Astrocyte (in vitro differentiated cells and primary cell): Measurements from ENCODE around the gene RBM22. TPM values are rescaled to one million over a fixed set of nuclear protein-coding genes. Genes with fewer than 3 reads are reported as not detected.

Source experiments
- DNase-seq: peaks from one replicate; pipeline ENCODE4 v3.0.0-alpha.2; 2010; ENCODE audit warnings: low read depth
- FAIRE-seq: peaks from 2 replicates; lab custom pipeline; 2011; peaks lifted over from hg19 to GRCh38; lab: Jason Lieb, UNC
- H2AFZ ChIP-seq: 2 replicates; pipeline ENCODE4 v1.6.0; 2012; ENCODE audit warnings: low read depth, low read length, inconsistent platforms
- H3K27ac ChIP-seq: 2 replicates; pipeline ENCODE4 v1.5.1; 2011; ENCODE audit warnings: low read depth, low read length, inconsistent platforms
- H3K27me3 ChIP-seq: 2 replicates; pipeline ENCODE4 v1.6.0; 2011; ENCODE audit warnings: low read length, inconsistent platforms; ENCODE audit not compliant: insufficient read depth
- H3K36me3 ChIP-seq: 2 replicates; pipeline ENCODE4 v1.5.1; 2011; ENCODE audit warnings: low read length, inconsistent platforms; ENCODE audit not compliant: insufficient read depth
- H3K4me1 ChIP-seq: 2 replicates; pipeline ENCODE4 v1.5.1; 2011; ENCODE audit warnings: low read length, inconsistent platforms; ENCODE audit not compliant: insufficient read depth
- H3K4me2 ChIP-seq: 2 replicates; pipeline ENCODE4 v1.6.0; 2012; ENCODE audit warnings: low read length, inconsistent platforms
- H3K4me3 ChIP-seq: 2 replicates; pipeline ENCODE4 v1.5.1; 2011; ENCODE audit warnings: low read depth, mild to moderate bottlenecking, low read length, inconsistent platforms; ENCODE audit not compliant: insufficient read depth
- H3K79me2 ChIP-seq: 2 replicates; pipeline ENCODE4 v1.6.0; 2012; ENCODE audit warnings: mild to moderate bottlenecking, low read length, inconsistent platforms; ENCODE audit not compliant: insufficient read depth
- H3K9ac ChIP-seq: 2 replicates; pipeline ENCODE4 v1.6.0; 2012; ENCODE audit warnings: mild to moderate bottlenecking, low read length, inconsistent platforms
- H3K9me3 ChIP-seq: 2 replicates; pipeline ENCODE4 v1.5.1; 2012; ENCODE audit warnings: low read depth, mild to moderate bottlenecking, low read length, inconsistent platforms; ENCODE audit not compliant: insufficient read depth
- H4K20me1 ChIP-seq: 2 replicates; pipeline ENCODE4 v1.6.0; 2012; ENCODE audit warnings: low read length, inconsistent platforms; ENCODE audit not compliant: insufficient read depth
- H3K27ac Mint-ChIP-seq: one replicate; pipeline ENCODE4 v1.8.0; 2021; ENCODE audit warnings: mild to moderate bottlenecking, mixed read lengths; ENCODE audit not compliant: unreplicated experiment
- H3K27me3 Mint-ChIP-seq: one replicate; pipeline ENCODE4 v1.8.0; 2021; ENCODE audit warnings: low read depth, mixed read lengths; ENCODE audit not compliant: unreplicated experiment
- H3K36me3 Mint-ChIP-seq: one replicate; pipeline ENCODE4 v1.8.0; 2021; ENCODE audit warnings: low read depth, mixed read lengths; ENCODE audit not compliant: unreplicated experiment
- H3K4me1 Mint-ChIP-seq: one replicate; pipeline ENCODE4 v1.8.0; 2021; ENCODE audit warnings: low read depth, mixed read lengths; ENCODE audit not compliant: unreplicated experiment
- H3K4me3 Mint-ChIP-seq: one replicate; pipeline ENCODE4 v1.8.0; 2021; ENCODE audit warnings: mild to moderate bottlenecking, moderate library complexity, mixed read lengths; ENCODE audit not compliant: unreplicated experiment
- H3K9me3 Mint-ChIP-seq: one replicate; pipeline ENCODE4 v1.8.0; 2021; ENCODE audit warnings: mild to moderate bottlenecking, mixed read lengths; ENCODE audit not compliant: unreplicated experiment
- EZH2 ChIP-seq: IDR thresholded peaks from 2 replicates; pipeline ENCODE4 v1.6.1; 2012; ENCODE audit warnings: mild to moderate bottlenecking, low read length, inconsistent platforms; ENCODE audit not compliant: insufficient read depth
- total RNA-seq: library from RNA; stranded (reverse); gene quantifications from 2 replicates; pipeline ENCODE4 v1.2.1, GENCODE V29; 2021
- TF ChIP-seq, protein P1 (sequence below): IDR thresholded peaks from 2 replicates; pipeline ENCODE4 v1.5.1; 2011; ENCODE audit warnings: low read depth, mild to moderate bottlenecking, inconsistent platforms, low read length, moderate library complexity; ENCODE audit not compliant: insufficient read depth

The RBM22 gene
- total RNA-seq, 1 donor from 2014 or later, result 47.4 TPM

DNA sequence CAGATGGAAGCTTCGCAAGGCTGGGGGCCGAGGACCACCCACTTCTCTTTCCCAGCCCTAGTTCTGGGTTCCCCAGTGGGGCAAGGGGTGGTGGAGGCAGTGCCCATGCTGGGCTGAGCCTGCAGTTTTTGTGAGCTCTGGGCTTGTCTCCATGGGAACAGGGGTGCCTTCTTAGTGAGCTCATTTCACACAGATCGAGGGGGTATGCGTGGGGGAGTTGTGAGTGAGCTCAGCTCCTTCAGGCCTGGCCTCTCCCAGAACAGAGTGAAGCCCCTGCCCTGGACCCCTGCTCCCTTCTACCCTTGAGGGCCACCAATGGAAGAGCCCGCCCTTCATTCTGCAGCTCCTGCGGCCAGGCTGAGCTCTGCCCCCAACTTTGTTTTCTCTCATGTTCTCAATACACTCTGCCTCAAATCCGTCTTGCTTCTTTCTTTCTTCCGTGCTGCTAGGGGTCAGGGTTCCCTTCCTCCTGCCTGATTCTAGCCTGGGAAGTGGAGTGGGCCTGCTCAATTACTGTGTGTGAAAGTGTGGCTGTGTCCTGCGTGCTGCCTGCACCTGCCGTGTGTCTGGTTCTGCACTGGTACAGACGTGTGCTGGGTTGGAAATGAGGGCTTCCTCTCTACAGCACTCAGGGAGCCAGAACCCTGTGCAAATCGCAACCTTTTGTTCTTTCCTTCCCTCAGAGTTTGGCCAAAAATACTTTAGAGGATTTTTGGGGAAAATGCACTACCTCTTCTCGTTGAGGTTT is 48.8 kb downstream of the RBM22 start:
- no peak for DNase-seq
- Mint-ChIP-seq H3K9me3 (peaks cover 2% of the 10 kb centered on the region), H3K4me1 (peaks cover 24% of the 10 kb centered on the region), H3K27ac (no peak overlapping the region), H3K4me3 (peak overlapping the region; percentile 6), H3K27me3 (peaks cover 23% of the 10 kb centered on the region), H3K36me3 (peaks cover 37% of the 10 kb centered on the region)
- Histone ChIP-seq H3K27me3 (no peaks in the 10 kb centered on the region), H4K20me1 (peaks cover 81% of the 10 kb centered on the region), H3K4me2 (no peak overlapping the region), H3K27ac (no peak overlapping the region), H3K4me3 (no peak overlapping the region), H3K9me3 (no peaks in the 10 kb centered on the region), H3K9ac (peak overlapping the region; percentile 3), H3K79me2 (peaks cover 44% of the 10 kb centered on the region), H3K36me3 (peaks cover 3% of the 10 kb centered on the region), H2AFZ (no peak overlapping the region), H3K4me1 (peaks cover 27% of the 10 kb centered on the region)
- FAIRE-seq, result no peak
- TF ChIP-seq EZH2, result no peak
- TF ChIP-seq, protein P1, sequence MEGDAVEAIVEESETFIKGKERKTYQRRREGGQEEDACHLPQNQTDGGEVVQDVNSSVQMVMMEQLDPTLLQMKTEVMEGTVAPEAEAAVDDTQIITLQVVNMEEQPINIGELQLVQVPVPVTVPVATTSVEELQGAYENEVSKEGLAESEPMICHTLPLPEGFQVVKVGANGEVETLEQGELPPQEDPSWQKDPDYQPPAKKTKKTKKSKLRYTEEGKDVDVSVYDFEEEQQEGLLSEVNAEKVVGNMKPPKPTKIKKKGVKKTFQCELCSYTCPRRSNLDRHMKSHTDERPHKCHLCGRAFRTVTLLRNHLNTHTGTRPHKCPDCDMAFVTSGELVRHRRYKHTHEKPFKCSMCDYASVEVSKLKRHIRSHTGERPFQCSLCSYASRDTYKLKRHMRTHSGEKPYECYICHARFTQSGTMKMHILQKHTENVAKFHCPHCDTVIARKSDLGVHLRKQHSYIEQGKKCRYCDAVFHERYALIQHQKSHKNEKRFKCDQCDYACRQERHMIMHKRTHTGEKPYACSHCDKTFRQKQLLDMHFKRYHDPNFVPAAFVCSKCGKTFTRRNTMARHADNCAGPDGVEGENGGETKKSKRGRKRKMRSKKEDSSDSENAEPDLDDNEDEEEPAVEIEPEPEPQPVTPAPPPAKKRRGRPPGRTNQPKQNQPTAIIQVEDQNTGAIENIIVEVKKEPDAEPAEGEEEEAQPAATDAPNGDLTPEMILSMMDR, result no peak

- Histone ChIP-seq H3K9me3 (no peaks in the 10 kb centered on the region), H3K4me3 (no peak overlapping the region), H2AFZ (no peak overlapping the region), H3K36me3 (peaks cover 3% of the 10 kb centered on the region), H4K20me1 (peaks cover 86% of the 10 kb centered on the region), H3K27ac (no peak overlapping the region), H3K4me2 (no peak overlapping the region), H3K27me3 (no peaks in the 10 kb centered on the region), H3K79me2 (peaks cover 50% of the 10 kb centered on the region), H3K4me1 (peaks cover 25% of the 10 kb centered on the region), H3K9ac (peak overlapping the region; percentile 25)
- no peak for TF ChIP-seq EZH2
- TF ChIP-seq, protein P1, result no peak
- peaks cover 2% of the 10 kb centered on the region for H3K9me3 Mint-ChIP-seq
- no peak for DNase-seq
- H3K36me3 Mint-ChIP-seq, result peaks cover 37% of the 10 kb centered on the region
- H3K4me3 Mint-ChIP-seq, result peak overlapping the region; percentile 69
- peaks cover 24% of the 10 kb centered on the region for H3K4me1 Mint-ChIP-seq
- peak overlapping the region; percentile 66 for H3K27ac Mint-ChIP-seq
- H3K27me3 Mint-ChIP-seq, result peaks cover 23% of the 10 kb centered on the region
- FAIRE-seq, result no peak
Measured at GRCh38 chr5:150651382-150651781, 49.5 kb downstream of the RBM22 start.
